ENCODE results near the gene KCNE1. TPM values are rescaled to one million over a fixed set of nuclear protein-coding genes. Genes with fewer than 3 reads are reported as not detected.
A peak's percentile ranks its signal among the peaks of the same experiment; 100 is the strongest.
"Not testable (repeated sequence)": the region's sequence is repeated elsewhere in the genome, so short reads cannot be mapped to it uniquely, and the experiment has no call there.

KCNE1 gene
- polyA plus RNA-seq, 5 donors, result 0.43 to 2.6 (median 2.2) TPM

DNA sequence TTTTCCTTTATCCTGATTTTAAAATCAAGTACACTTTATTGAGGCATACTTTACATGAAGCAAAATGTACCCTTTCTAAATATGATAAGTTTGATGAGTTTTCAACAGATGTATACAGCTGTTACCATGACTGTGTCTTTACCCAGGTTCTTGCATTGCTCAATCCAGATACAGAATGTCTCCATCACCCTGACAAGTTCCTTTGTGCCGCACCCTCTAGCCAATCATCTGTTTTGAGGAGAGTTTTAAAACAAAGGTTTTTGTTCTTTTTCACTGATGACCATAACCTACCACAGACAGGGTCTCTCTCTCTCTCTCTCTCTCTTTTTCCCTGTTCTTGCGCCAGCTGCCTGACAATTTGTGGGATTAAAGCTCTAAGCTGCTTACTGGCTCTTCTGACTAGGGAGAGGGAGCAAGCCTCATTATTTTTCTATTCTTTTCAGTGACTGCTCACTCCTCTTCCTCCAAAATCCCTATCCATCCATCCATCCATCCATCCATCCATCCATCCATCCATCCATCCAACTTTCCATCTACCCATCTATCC lies 1.2 kb upstream of the KCNE1 start:
- peak; percentile 77 for DNase-seq

DNA sequence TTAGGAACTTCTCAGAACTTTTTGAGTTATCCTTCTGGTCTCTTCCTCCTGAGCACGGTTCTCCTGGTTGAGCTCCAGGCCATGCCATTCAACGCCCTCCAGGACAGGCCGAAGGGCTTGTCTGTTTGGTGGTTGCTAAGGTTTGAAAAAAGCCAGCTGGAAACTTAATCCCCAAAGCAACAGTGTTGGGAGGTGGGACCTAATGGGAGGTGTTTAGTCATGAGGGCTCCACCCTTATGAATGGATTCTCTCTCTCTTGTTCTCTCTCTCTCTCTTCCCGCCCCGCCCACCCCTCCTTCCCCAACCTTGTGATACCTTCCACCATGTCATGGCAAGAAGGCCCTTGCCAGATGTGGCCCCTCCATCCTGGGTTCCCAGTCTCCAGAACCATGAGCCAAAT lies 829 bp downstream of the KCNE1 start:
- no peak for DNase-seq

DNA sequence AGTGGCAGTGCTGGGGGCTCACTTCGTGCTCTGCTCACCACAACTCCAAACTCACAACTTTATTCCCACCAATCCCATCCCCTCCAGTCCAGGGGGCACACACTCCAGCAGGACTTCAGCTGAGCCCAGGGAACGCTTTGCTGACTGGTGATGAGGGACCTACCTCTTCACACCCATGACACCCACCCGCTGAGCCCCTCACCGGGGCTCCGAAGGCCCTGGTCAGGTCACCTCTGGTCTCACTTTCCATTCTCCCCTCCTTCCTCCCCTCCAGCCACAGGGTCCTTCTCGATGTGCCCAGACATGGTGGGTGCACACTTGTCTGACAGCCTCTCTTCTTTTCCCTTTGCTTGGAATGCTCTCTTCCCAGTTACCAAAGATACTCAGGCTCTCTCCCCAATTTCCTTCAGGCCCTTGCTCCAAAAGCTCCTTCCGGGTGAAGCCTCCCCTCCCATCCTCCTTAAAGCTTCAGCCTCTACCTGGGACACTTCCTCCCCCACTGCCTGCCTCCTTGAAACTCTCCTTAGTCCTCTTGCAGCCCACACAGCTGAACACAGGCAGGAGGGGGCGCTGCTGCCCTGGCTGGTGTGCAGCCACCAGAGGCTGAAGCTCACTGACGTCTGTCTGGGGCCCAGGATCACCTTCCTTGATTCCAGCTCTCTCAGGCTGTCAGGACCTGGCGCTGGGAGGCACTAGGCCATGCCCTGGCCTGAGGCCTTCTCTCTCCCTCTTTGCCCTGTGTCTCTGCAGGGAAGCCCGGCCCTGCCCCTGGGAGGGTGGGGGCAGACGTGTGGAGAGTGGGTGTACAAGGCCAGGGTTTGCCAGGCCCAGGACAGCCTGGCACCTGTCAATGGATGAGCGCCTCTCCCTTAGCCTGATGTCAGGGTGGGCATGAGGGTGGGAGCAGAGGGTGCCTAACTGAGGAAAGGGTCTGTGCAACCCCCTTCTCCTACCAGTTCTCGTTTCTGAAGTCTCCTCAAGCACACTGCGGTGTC lies 1.6 kb downstream of the KCNE1 start:
- peak in 1 of 2 donors; percentile 30 for DNase-seq

- DNase-seq, result no peak
These were observed 2.9 kb downstream of the KCNE1 start for GRCh38 chr21:34509151-34509550.

DNA sequence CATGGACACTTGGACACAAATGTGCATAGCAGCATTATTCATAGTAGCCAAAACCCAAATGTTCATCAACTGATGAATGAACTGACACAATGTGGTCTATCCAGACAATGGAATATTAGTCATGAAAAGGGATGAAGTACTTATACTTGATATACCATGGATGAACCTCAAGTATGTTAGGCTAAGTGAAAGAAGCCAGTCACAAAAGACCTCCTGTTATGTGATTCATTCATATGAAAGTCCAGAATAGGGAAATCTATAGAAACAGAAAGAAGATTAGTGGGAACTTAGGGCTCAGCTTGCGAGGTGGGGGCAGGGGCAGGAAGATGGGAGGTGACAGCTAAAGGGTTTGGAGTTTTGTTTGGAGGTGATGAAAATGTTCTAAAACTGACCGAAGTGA lies 7.4 kb downstream of the KCNE1 start:
- no peak for DNase-seq

- no peak for DNase-seq
These were observed 9.4 kb downstream of the KCNE1 start for GRCh38 chr21:34502480-34503106.

GRCh38 chr21:34501716-34502115 lies 10.3 kb downstream of the KCNE1 start:
- DNase-seq, result no peak

DNA sequence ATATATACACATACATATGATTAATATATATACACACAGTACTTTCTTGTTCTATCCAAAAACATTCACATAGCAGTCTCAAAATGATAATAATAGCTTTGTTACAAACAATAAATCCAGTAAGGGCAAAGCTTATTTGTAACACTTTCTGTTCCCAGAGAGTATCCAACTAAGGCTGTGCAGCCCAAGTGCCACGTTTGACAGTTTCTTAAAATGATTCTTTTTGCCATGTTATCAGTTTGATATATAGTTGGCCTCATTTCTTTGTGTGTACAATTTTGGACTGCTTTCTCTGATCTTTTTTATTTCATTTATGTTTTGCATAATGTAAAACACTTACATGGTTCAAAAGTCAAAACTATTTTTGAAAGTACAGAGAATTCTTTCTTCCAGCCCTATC lies 11.8 kb downstream of the KCNE1 start:
- no peak for DNase-seq

DNA sequence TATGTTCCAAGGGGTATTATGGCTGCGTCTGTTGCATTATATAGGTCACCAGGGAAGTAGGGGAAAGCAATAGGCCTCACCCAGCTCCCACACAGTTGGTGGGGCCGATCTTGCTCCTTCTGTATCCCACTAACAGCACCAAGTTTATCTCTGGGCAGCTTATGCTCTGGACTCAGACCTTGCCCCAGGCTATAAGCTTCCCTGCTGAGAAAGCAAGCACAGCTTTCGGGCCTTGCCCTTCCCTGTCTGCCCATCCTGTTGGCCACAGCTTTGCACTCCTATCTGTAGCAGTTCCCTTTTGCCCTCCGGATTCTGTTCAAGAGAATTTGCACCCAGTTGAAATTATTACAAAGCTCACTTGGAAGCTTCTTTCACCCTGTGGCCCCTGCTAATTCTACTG lies 12.9 kb downstream of the KCNE1 start:
- DNase-seq, result no peak

- DNase-seq, result no peak
These were observed 13.4 kb downstream of the KCNE1 start for GRCh38 chr21:34498623-34499022.

GRCh38 chr21:34483854-34484253 lies 28.2 kb downstream of the KCNE1 start:
- DNase-seq, result not testable (repeated sequence)

- DNase-seq, result not testable (repeated sequence)
These were observed 28.6 kb downstream of the KCNE1 start for GRCh38 chr21:34483435-34483834.

DNA sequence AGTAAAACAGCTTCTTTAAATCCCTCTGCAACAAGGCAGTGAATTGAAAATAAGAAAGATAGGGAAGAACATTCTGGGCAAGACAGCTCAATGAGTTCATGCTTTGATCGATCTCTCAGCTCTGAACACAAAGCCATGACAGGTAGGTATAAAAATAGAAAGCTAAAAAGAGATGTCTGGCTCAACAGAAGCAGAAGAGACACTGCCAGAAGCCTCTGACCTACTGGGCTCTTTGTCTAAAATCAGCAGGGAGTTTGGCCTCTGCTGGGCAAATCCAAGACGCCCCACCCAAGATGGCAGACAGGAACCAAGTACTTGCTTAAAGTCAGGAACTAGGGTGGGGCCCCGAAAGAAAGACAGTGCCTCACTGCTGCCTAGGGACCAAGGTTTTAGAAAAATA lies 44.7 kb downstream of the KCNE1 start:
- not testable (repeated sequence) for DNase-seq

- not testable (repeated sequence) for DNase-seq
These were observed 52.6 kb downstream of the KCNE1 start for GRCh38 chr21:34459426-34459825.

DNA sequence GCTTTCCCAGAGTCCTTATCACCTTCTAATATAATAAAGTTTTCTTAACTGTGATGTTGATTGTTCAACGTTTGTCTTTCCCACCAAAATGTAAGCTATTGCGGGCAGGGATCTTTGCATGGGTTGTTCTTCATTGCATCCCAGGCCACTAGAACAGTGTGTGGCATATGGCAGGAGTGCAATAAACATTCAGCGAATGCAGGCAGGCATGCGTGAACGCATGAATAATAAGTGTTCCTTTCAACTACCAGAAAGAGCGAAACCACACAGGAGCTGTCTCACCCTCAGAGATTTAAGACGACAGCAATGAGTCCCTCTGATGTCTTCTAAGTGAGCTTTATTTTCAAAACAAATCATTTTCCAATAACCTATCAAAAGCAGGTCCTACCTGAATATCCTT lies 53.7 kb downstream of the KCNE1 start:
- not testable (repeated sequence) for DNase-seq

DNA sequence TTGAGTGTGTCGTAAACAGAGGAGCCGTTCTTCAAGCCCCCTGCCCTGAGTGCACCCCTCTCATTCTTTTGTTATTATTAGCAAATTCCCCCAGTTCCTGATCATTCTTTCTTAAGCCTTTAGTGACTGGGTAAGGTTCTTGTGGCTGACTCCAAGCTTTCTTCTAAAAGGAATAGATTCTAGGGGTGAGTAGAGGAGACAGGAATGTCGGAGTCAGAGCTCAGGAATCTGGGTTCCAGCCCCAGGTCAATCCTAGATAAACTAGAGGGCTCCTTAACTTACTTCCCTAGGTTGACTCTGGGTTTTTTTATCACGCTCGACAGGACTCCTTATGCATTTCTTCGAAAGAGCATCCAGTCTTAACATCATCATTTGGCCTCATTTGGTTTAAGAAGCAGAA lies 55.8 kb downstream of the KCNE1 start:
- not testable (repeated sequence) for DNase-seq

GRCh38 chr21:34455628-34456027 lies 56.4 kb downstream of the KCNE1 start:
- not testable (repeated sequence) for DNase-seq

- DNase-seq, result not testable (repeated sequence)
These were observed 65.0 kb downstream of the KCNE1 start for GRCh38 chr21:34447018-34447417.

GRCh38 chr21:34443486-34443885 lies 68.5 kb downstream of the KCNE1 start:
- DNase-seq, result not testable (repeated sequence)

DNA sequence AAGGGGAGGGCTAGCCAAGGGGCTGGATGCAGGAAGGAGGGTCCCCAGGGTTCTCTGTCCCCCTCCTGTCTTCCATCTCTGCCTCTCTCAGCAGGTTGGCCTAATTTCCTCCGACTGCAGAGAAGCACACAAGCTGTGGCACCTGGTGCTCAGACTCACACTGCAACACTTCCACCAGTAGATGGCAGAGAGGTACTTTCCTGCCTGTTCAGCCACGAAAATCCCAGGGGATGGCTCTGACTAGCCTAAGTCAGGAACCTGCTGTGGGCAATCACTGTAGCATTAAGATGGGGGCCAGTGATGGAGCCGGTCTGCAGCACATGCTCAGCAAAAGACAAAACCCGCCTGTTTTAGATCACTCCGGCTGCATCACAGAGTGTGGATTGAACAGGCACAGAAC lies 82.3 kb downstream of the KCNE1 start:
- not testable (repeated sequence) for DNase-seq

DNA sequence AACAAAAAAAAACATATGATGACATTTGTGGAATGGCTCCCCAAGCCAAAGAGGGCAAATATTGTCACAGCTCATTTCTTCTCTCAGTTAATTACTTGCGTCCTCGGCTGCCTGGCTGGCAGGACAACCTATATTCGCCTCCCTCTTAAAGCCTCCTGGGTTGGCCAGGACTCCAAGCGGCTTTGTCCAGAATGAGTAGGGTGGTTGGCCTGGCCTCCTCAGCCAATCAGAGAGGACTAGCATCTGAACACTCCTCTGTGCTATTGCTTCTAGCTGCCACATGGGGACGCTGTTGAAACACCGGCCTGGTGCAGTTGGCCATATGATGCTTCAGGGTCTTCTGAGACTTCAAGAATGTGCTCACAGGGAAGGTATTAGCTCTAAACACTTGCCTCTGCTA lies 83.6 kb downstream of the KCNE1 start:
- not testable (repeated sequence) for DNase-seq

- DNase-seq, result not testable (repeated sequence)
These were observed 84.7 kb downstream of the KCNE1 start for GRCh38 chr21:34427339-34427738.

- DNase-seq, result not testable (repeated sequence)
These were observed 88.2 kb downstream of the KCNE1 start, which contains the start of gene SMIM34 for GRCh38 chr21:34423805-34424204. Gene SMIM34 (minus strand): TSS chr21:34423951. CDS start chr21:34423839, 112 bp downstream.

All from right lung (tissue), 5 donors.